GM21447 (cell line): Measurements from ENCODE around the gene ASB13.

Source experiments
- ATAC-seq: cut with Tn5 transposase; IDR thresholded peaks from one replicate; pipeline ENCODE4 v1.9.1; 2021; ENCODE audit not compliant: unreplicated experiment

The ASB13 gene, protein sequence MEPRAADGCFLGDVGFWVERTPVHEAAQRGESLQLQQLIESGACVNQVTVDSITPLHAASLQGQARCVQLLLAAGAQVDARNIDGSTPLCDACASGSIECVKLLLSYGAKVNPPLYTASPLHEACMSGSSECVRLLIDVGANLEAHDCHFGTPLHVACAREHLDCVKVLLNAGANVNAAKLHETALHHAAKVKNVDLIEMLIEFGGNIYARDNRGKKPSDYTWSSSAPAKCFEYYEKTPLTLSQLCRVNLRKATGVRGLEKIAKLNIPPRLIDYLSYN

DNA sequence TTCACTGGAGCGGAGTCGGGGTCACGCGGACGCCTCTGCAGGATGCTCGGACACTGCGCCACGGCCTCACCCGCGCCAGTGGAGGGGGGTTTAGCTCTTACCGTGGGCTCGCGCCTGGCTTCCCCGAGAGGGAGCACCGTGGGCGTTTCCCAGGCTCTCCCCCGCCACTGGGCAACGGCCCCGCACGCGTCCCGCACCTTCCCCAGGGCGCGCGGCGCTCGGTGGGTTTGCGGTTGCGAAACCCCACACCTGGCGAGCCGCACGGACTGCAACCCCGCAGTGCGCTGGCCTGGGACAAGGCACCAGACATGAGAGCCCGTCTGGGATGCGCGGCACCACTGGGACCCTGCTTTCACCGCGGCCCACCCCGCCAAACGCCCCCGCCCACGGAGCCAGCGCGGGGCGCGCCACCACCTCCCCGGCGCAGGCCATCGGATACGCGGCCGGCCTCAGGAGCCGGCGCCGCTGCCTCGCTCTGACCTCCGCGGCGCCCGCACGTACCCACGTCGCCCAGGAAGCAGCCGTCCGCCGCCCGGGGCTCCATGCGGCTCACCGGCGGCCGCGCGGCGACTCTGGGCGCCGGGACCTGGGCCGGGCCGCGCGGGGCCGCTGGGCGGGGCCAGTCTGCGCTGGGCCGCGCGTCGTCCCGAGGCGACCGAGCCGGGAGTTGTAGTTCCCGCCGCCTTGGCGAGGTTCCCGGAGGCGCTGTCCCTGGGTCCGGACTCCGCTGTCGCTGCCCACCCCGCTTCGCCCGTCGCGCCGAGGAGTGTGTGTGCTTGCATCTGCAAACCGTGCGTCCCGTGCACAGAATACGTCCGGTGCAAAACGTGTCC, at the start of gene ASB13:
TSS of gene ASB13 (minus strand) at position 588 of the 833 bp plus-strand sequence. CDS start at position 544, 44 bp downstream.
- ATAC-seq = peak; percentile 75

DNA sequence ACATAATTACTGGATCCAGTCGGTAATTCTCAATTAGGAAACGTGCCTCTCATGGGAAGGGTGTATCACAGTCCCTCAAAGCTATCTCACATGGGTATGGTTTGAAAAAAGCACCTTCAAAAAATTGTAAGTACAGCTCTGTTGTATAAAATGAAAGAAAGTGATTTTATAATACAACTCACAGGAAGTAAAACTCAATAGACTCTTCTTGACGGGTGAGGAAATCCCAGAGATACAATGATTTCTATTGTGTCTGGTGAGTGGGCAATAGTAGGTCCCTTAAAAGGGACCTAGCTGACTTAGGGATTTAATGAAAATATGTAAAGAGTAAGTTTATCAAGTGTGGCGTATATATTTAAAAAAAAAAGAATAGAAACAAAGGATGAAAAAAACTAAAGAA, 45.2 kb upstream of the ASB13 start:
- ATAC-seq = no peak

DNA sequence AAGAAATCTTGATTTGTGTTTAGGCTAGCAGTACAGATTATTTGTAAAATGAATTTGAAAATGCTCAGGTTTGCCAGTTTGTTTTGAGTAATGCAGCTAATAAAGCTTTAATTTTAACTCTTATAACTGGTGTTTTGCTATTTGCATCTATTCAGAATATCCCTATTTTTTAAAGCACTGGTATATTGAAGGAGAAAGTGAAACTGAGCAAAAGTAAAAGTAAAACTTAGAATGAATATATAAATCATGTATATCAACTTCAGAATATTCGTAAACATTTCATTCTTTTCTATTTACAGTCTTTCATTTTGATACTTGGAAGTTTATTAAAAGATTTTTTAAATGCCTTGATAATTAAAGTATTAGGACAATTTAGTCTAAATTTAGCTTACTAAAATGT, 44.5 kb upstream of the ASB13 start:
- no peak for ATAC-seq

DNA sequence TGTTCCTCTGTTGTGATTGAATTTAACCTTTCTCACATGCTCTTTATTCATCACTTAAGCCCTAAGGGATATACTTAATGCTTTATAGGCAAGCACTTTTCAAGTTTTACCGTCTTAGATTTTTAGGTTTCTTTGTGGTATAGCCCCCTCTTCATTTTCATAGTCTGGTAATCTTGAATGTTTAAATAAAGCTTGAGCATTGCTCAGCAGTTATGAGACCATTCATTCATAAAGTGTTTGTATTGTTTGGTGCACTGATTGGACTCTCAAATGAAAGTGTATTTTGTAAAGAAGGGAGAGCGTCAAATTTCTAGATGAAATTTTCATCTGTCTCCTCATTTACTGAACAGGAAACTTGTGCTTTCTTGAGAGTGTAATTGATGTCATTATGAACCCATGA, 43.5 kb upstream of the ASB13 start:
- no peak for ATAC-seq

DNA sequence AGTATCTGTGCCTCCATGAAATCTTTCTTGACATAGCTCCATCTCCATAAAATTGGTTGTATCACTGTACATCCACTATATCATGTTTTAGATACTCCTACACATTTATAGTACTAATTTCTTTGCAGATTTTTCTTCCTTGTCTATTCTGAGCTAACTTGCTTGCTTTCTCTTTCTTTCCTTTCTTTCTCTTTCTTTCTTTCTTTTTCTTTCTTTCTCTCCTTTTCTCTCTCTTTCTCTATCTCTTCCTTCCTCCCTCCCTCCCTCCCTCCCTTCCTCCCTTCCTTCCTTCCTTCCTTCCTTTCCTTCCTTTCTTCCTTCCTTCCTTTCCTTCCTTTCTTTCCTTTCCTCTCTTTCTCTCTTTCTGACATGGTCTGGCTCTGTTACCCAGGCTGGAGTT, 42.0 kb upstream of the ASB13 start:
- no peak for ATAC-seq

DNA sequence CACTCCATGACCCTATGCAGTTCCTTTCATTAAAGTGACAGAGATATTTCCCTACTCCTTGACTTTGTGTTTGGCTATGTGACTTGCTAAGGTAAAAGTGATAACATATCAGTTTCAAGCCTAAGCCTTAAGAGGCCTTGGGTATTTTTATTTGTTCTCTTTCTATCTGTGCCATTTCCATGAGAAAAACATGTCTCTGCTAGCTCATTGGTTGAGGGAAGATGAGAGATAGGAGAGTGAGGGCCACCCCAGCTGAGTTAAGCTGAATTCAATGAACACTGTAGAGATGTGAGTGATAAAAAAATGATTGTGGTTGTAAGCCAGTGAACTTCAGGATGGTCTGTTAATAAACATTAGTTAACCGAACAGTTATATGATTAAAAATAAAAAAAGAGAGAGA, 31.7 kb upstream of the ASB13 start:
- no peak for ATAC-seq

DNA sequence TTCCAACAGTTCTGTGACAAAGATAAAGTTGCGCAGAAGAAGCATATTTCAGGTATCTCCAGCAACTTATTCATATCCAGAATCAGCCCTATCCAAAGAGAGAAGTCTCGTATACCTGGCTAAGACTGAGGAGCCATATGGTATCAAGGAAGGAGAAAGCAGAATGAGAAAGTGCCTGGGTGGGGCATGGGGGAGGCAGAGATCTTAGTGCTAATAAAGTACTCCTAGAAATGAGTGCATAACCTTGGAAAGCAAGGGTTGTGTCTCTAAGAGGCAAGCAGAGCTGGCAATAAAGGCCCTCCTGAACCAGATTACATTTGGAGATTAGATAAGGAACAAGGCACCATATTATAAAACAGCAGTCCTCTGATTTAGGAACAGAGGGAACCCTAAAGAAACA, 30.9 kb upstream of the ASB13 start:
- no peak for ATAC-seq

DNA sequence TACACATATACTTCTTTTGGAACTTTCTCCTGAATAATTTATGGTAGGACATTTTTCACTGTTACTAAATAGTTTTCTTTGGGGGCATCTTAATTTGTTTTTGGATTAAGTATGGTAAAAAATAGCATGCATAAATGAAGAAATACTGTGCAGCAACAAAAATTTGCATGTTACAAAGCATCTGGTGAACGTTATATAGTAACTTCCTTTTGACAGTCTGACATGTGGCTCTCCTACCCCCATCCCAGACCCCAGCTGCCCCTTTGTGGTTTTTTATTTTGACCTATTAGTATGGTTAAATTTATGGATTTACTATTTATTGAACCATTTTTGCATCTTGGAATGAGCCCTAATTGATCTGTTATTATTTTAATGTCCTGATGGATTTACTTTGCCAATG, 28.2 kb upstream of the ASB13 start:
- ATAC-seq = no peak

DNA sequence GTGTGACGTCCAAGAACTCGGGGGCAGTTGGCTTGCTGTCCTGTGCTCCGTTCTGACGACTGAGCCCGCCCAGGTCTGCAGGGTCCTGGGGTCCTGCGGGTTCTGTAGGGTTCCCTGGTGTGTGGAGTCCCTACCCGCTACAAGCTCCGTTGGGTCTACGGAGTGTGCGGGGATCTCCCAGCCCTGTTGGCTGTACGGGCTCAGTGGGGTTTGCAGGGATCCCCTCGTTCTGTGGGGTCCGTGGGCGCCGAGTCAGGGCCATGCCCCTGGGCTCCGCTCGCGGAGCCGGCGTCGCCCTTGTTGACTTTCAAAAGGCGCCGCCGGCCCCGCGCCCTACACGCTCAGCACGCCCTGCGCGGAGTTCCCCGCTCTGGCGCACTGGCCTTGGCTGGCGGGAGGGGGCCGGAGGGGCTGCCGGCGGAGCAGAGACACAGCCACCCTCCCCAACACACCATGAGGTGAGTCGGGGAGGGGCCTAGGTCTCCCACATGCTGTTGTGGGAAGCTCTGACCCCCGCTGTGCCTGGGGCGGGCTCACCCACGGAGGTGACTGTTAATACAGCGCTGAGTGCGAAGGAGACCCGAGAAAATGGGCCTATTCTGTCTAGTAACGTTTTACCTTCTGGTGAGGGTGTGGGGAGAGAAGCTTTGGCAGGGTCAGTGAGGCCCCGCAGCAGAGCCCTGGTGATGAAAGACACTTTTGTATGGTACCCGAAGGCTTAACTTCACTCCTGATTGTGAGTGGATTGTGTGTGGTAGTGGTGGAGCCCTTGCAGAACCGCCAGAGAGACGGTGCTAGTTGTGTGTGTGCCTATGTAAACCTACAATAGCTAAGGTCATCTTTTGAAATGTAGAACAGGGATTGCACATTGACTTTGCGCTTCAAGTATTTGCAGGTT, 26.3 kb upstream of the ASB13 start:
- peak; percentile 65 for ATAC-seq

DNA sequence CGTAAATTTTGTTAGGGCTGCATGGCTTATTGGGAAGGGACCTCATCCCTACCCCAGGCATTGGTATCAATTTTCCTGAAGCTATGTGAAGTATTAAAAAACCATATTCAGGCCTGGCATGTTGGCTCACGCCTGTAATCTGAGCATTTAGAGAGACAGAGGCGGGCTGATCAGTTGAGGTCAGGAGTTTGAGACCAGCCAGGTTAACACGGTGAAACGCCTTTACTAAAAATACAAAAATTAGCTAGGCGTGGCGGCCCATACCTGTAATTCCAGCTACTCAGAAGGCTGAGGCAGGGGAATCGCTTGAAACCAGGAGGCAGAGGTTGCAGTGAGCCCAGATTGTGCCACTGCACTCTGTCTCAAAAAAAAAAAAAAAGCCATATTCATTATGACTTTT, 25.4 kb upstream of the ASB13 start:
- ATAC-seq = no peak

DNA sequence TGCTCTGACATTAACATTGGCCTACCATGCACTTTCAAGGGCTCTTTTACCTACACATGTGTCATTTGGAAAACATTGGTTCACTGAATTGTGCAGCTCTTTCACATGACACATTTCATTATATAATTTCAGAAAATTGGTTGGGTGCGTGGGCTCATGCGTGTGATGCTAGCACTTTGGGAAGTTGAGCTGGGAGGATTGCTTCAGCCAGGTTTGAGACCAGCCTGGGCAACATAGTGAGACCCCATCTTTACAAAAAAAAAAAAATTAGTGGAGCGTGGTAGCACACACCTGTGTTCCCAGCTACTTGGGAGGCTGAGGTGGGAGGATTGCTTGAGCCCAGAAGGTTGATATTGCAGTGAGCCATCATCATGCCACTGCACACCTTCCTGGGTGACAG, 22.2 kb upstream of the ASB13 start:
- ATAC-seq = no peak

DNA sequence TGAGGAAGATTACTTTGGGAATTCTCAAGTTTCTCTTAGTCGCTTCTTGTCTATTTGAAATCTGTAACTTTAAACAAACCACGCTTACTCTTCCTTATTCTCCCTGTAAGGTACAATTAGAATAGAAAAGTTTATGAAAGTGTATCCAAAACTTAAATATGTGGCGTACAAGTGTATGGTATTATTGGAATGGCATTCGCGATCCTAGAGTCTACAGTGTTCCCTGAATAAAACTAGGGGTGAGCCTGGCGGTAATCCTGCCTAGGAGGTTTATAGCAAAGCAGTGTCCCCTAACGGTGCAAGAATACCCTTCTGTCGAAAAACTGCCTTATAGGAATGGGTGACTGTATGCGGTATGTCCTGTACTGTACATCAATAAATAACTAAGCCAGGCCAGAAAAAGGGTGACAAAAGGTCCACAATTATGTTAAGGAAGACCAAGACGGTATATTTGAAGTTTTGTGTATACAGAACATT, 19.4 kb upstream of the ASB13 start:
- no peak for ATAC-seq

DNA sequence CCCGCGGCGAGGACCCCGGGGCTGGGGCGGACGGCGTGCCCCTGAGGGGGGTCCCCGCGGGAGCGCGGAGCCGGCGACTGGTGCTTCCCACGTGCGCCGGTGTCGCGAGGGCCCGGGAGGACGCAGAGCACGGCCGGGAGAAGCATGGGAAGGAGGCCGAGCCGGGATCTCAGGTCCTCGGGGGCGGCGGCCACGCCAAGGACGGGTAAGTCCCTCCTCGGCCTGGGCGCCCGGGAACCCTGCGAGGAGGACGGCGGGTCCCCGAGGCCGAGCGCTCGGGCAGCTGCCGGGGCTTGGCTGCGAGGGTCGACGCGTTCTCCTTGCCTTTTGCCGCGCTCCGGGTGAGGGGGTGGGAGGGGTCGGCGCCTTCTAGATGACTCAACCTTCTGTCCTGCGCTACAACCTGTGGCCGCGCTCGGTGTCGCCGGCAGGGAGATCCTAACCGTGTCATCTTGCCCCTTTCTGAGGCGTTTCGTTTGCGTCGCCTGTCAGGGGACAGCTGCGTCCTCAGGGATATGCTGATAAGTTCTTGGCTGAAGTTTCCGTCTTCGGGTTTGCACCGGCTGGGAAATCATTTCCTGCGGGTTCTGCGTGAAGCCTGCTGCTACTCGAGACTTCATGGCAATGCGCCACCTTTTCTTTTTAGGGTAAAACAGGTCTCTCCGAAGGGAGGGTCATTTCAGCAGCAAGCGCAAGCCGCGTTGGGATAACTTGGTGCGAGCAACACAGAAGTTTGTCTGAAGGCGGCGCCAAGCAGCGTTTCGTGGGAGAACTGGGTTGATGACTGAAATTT, 18.8 kb upstream of the ASB13 start:
- peak; percentile 47 for ATAC-seq

DNA sequence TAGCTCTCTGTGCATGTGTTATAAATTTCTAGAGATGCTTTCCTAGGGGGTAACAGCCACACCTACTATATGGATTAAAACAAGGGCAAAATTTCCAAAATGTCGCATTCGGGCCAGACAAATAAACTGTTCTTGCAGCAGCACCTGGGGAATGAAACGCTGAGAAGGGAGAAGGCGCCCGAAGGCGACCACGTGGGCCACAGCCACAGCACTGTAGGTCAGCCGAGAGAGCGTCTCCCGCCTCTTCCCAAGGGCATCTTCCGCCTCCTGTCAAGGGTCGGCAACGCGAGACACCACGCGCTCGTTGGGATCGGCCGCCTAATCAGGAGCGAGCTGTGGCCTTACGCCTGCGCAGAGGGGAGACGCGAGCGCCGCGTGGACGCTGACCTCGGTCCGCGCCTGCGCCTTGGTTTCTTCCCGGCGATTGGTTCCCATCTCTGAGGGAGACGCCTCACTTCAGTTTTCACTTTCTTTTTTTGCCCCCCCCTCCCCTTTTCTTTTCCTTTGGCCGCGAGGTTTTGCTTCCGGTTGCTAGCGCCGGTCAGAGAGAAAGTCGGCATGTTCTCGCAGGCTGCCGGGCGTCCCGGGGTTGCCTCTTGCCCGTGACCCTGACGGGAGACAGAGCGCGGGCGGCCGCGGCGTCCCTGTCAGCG, 18.0 kb upstream of the ASB13 start, which contains the start of gene TASOR2:
TSS of gene TASOR2 (plus strand) at position 521 of the 653 bp plus-strand sequence. CDS start 35,805 bp downstream, outside the sequence.
- ATAC-seq = peak; percentile 65

DNA sequence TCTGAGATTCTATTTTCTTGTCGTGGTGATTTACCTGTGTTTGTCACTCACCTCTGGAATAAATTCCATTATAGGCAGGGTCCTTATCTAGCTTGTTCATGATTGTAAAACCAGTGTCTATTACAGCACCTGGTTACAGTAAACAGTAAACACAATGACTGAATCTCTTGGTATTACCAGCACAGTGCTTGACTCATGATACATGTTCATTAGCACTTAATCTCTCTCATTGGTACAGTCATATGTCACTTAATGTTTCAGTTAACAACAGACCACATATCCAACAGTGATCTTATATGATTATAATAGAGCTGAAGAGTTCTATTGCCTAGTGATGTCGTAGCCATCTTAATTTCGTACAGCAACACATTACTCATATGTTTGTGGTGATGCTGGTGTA, 16.7 kb upstream of the ASB13 start:
- no peak for ATAC-seq

DNA sequence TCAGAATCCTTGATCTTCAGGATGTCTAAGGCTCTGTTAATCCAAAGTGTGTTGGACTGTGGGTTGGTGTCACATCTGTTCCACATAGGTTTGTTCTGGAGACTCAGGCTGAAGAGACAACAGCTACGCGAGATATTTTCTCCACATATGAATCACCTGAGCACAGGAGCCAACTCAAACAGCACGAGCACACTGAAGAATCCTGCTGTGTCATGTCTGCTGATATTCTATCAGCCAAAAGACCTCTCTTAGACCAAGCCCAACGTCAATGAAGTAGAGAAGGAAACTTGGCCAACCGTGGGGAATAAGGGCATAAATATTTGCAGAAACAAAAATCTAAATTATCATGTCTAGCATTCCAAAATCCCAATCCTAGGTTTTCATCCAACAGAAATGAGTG, 15.5 kb upstream of the ASB13 start:
- no peak for ATAC-seq

DNA sequence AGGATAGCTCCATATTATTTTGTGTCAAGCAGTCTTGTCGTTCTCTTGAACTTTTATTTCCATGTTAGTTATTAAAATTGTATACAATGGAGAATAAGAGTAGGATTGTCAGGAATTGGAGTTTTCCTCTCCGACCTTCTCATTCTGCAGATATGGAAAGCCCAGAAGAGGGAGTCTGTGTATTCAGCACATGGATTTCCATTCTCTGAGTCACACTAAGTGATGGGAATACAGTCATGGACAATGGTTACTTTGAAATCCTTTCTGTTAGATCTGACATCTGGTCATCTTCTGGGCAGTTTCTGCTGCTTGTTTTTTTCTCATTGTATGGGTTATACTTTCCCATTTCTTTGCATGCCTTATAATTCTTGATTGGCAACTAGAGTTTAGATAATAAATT, 13.2 kb upstream of the ASB13 start:
- ATAC-seq = no peak

DNA sequence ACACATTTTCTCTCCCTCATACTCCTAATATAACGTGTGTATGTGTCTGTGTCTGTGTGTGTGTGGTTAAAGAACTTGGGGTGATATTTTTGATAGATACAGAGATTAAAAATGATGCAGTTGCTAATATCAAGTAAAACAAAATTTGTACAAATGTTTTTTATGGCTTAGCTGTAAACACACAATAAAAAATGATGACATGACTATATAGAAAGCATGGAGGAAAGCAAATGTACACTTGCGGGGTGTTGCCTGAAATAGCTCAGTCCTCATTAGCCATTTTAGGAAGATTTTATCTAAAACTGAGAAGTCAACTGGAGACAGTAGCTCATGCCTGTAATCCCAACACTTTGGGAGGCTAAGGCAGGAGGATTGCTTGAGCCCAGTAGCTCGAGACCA, 12.6 kb upstream of the ASB13 start:
- ATAC-seq = no peak

DNA sequence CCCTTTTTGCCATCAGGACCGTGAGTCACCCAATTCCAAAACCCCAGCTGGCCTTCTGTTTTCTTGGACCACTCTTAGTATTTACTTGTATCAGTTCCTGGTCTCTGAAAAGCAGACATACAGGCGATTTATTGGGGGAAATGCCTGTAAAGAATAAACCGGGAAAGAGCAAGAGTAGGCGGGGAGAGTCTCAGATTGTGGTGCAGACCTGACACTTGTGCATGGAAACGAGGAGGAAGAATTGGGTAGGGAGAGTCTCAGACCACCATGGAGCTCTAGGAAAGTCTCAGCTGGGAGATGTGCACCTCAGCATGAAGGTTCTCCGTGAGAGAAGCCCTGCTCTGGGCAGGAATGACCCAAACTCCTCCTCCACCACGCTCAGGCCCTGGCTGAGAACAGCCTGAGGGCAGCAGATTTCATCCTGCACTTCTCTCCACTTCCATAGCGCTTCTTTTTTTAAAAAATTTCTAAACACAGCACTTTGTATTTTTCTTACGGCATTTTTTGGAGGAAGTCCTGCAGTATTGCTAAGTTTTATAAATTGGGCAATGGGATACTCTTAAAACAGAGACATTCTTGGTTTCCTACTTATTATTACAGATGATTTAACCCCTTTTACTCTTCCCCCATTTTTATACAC, 12.1 kb upstream of the ASB13 start:
- ATAC-seq = no peak
